CD4-positive, alpha-beta memory T cell (primary cell): ENCODE data around the gene NPRL2. TPM values are rescaled to one million over a fixed set of nuclear protein-coding genes. Genes with fewer than 3 reads are reported as not detected.

ENCODE experiments used
- CTCF ChIA-PET: fragments of 350-600 bp; sonication (Branson Sonifier 250); formaldehyde crosslinking; loops from one replicate; lab custom pipeline; 2021; ENCODE audit warnings: inconsistent platforms; ENCODE audit not compliant: partially characterized antibody; lab: Charles Lee
- POLR2A ChIA-PET: fragments of 350-600 bp; sonication (Branson Sonifier 250); formaldehyde crosslinking; loops from one replicate; lab custom pipeline; 2021; ENCODE audit not compliant: partially characterized antibody; lab: Charles Lee
- DNase-seq, 5 donors: peaks; one replicate each; pipeline versions ENCODE4 v3.0.0 to v3.0.0-alpha.2; 2020 to 2022; ENCODE audit warnings: mixed read lengths in 1 of 5
- H3K27ac ChIP-seq: one replicate; pipeline ENCODE4 v1.7.0; 2013; ENCODE audit warnings: low read depth, low read length
- H3K27me3 ChIP-seq: 2 replicates; pipeline ENCODE4 v1.7.0; 2013; ENCODE audit warnings: mild to moderate bottlenecking, low read length, moderate library complexity; ENCODE audit not compliant: insufficient read depth
- H3K36me3 ChIP-seq: 2 replicates; pipeline ENCODE4 v1.7.0; 2013; ENCODE audit warnings: mild to moderate bottlenecking, low read length, moderate library complexity; ENCODE audit not compliant: insufficient read depth
- H3K4me1 ChIP-seq: 2 replicates; pipeline ENCODE4 v1.7.0; 2013; ENCODE audit warnings: mild to moderate bottlenecking, low read length, moderate library complexity; ENCODE audit not compliant: insufficient read depth
- H3K4me3 ChIP-seq, 2 donors: one replicate each; pipeline ENCODE4 v1.7.0; 2013; ENCODE audit warnings: low read length in 2 of 2, mild to moderate bottlenecking in 1 of 2
- H3K9me3 ChIP-seq, 2 donors: one replicate each; pipeline ENCODE4 v1.7.0; 2013; ENCODE audit warnings: low read length in 2 of 2, control low read depth in 1 of 2; ENCODE audit not compliant: control insufficient read depth in 1 of 2
- H3K27ac Mint-ChIP-seq, 7 donors: one replicate each; pipeline ENCODE4 v1.8.0; 2020 to 2021; ENCODE audit warnings: mixed read lengths in 7 of 7, mild to moderate bottlenecking in 6 of 7, inconsistent platforms in 3 of 7, moderate library complexity in 3 of 7
- H3K27me3 Mint-ChIP-seq, 2 donors: one replicate each; pipeline ENCODE4 v1.8.0; 2020 to 2021; ENCODE audit warnings: mixed read lengths in 2 of 2
- H3K36me3 Mint-ChIP-seq, 2 donors: one replicate each; pipeline ENCODE4 v1.8.0; 2020 to 2021; ENCODE audit warnings: mixed read lengths in 2 of 2, inconsistent platforms in 1 of 2, mild to moderate bottlenecking in 1 of 2
- H3K4me1 Mint-ChIP-seq, 4 donors: one replicate each; pipeline ENCODE4 v1.8.0; 2020 to 2021; ENCODE audit warnings: mixed read lengths in 4 of 4, mild to moderate bottlenecking in 1 of 4
- H3K4me3 Mint-ChIP-seq, 8 donors: one replicate each; pipeline ENCODE4 v1.8.0; 2020 to 2021; ENCODE audit warnings: mixed read lengths in 8 of 8, mild to moderate bottlenecking in 7 of 8, moderate library complexity in 6 of 8, inconsistent platforms in 3 of 8
- H3K9me3 Mint-ChIP-seq, 8 donors: one replicate each; pipeline ENCODE4 v1.8.0; 2020 to 2021; ENCODE audit warnings: mixed read lengths in 8 of 8, mild to moderate bottlenecking in 5 of 8, inconsistent platforms in 3 of 8, moderate library complexity in 1 of 8
- intact Hi-C: fragments of 100-400 bp; cut with micrococcal nuclease; formaldehyde crosslinking; loops from one replicate; pipeline ENCODE4 v1.15.1; 2023
- polyA plus RNA-seq, 2 donors: library from polyadenylated mRNA; unstranded; fragments of 300-500 nt; fragmentation: Illumina TruSeq; gene quantifications; one replicate each; pipeline ENCODE4 v1.2.3, GENCODE V29; 2021
- total RNA-seq, 2 experiments: library from RNA; stranded (reverse); gene quantifications; one replicate each; pipeline ENCODE4 v1.2.3, GENCODE V29; 2021

NPRL2 gene
- total and polyA plus RNA-seq, 4 experiments from 2014 or later: 39.6 to 53.0 (median 45.9) TPM

DNA sequence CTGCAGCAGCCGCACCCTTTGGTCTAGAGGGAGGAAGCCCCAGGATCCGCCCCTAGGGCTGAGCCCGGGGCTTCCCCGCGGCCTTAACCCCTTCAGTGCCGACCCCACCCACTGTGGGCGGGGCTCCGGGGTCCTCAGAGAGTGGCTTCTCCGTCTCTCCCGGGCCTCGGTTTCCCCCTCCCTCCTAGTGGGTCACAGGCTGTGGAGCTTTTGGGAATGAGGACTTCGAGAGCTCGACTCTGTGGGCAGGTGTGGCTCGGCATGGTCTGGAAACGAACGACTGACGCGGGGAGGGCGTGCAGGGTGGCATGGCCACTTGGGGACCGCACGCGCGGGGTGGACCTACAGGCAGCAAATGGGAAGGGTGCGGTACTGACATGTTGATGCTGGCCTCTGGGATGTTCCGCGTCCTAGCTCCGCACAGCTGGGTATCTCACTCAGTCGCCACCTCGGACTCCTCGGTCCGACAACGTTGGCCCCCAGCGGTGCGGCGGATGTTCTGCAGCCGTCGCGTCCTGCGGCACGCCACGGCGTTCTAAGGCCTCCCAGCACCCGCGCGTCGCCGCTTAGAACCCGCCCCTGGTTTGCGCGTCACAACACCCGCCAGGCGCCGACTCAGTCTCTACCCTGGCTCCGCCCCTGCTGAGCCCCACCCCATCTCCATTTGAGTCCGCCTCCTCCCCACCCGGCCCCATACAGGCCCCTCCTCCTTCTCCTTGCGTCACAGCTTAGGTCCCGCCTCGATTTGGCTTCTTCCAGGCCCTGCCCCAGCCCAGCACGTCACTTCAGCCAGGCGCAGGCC, 51.5 kb downstream of the NPRL2 start, which contains the start of the genes HYAL3 and NAA80:
TSS of gene HYAL3 (minus strand) at position 570 of the 802 bp plus-strand sequence. CDS start 3,803 bp downstream, outside the sequence.
TSS of gene NAA80 (minus strand) at position 570 of the 802 bp plus-strand sequence. CDS start 1,942 bp downstream, outside the sequence.
- Mint-ChIP-seq H3K4me3 (peak within 1 kb of the TSS; percentile 95 to 100 (median 97)), H3K27me3 (no peaks in the 10 kb centered on the region), H3K9me3 (no peaks in the 10 kb centered on the region), H3K4me1 (peaks cover 12 to 47% (median 26%) of the 10 kb centered on the region in 4 donors), H3K27ac (peak within 1 kb of the TSS; percentile 95 to 100 (median 100)), H3K36me3 (peaks cover 0 to 7% of the 10 kb centered on the region in 2 donors)
- DNase-seq: peak; percentile 100
- intact Hi-C loops: loop anchor here (1.0 to 2.0 kb wide), 8 partner anchors 22 to 360 kb away; partner anchors contain the start of genes CYB561D2, NPRL2, TMEM115 and TUSC2
- Histone ChIP-seq H3K4me1 (peaks cover 25% of the 10 kb centered on the region), H3K27ac (peak within 1 kb of the TSS; percentile 90), H3K9me3 (no peaks in the 10 kb centered on the region), H3K27me3 (no peaks in the 10 kb centered on the region), H3K4me3 (peak within 1 kb of the TSS; percentile 74 to 85), H3K36me3 (no peaks in the 10 kb centered on the region)
- POLR2A ChIA-PET: interaction anchor here (0.5 to 9.2 kb wide), 23 partner anchors 9 to 1252 kb away, joined by 3 to 178 read pairs (median 5); partner anchors contain the start of genes C3orf18, CYB561D2, GNAI2 and HEMK1
- CTCF ChIA-PET: interaction anchor here (0.8 to 3.8 kb wide), 17 partner anchors 15 to 104 kb away, joined by 3 to 37 read pairs (median 5); partner anchors contain the start of genes GNAI2, HYAL2, LSMEM2 and TUSC2

DNA sequence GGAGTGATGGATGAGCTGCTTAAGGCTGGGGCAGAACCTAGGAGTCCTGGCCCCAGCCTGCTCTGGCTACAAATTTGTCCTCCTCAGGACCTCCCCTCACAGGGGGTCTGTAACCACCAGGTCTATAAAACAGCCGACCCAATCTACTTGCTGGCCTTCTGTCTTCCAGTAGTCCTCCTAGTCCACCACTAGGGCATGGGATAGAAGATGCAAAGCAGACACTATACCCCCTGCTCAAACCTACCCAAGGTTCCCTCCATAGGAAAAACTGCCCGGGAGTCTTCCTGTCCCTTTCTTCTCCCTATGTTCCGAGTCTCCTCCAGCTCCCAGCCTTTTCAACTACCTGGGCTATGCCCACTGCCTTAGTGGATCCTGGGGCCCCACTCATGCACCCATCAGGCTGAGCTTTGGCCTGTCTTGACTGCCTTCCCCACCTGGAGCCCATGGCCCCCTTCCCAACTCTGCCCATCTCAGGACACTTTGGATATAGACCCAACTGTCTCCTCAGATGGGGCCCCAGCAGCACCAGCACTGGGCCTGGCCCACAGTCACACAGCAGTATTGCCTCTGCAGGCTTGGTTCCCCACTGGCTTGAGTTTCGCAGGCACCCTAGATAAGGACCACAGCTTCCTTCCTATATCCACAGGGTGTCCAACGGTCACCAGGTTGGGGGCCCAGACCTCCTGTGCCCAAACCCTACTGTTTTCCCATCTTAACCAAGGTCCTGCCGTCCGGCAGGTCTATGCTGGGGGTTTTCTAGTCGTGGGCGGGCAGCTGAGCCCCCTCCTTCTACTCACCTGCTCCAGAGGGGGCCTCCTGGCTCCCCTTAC, 52.5 kb downstream of the NPRL2 start:
- H3K27me3 Mint-ChIP-seq: no peaks in the 10 kb centered on the region
- H3K4me1 Mint-ChIP-seq: peaks cover 12 to 51% (median 27%) of the 10 kb centered on the region in 4 donors
- CTCF ChIA-PET: interaction anchor here (1.0 to 3.8 kb wide), 13 partner anchors 14 to 103 kb away, joined by 3 to 37 read pairs (median 5); partner anchors contain the start of genes GNAI2, HYAL2 and LSMEM2
- Histone ChIP-seq H3K4me3 (peak overlapping the region; percentile 74 to 85), H3K36me3 (no peaks in the 10 kb centered on the region), H3K4me1 (peaks cover 25% of the 10 kb centered on the region), H3K27me3 (no peaks in the 10 kb centered on the region), H3K27ac (peak overlapping the region; percentile 90), H3K9me3 (no peaks in the 10 kb centered on the region)
- no peaks in the 10 kb centered on the region for H3K9me3 Mint-ChIP-seq
- intact Hi-C loops: loop anchor here (2.0 kb wide), 1 partner anchor 31 kb away; the partner anchor contains the start of gene TUSC2
- POLR2A ChIA-PET: interaction anchor here (0.8 to 9.2 kb wide), 16 partner anchors 8 to 958 kb away, joined by 3 to 178 read pairs (median 8); partner anchors contain the start of genes CYB561D2, GNAI2, HEMK1 and HYAL2
- DNase-seq: peak in 2 of 5 donors; percentile 18 to 38
- peak overlapping the region; percentile 95 to 100 (median 97) for H3K4me3 Mint-ChIP-seq
- H3K27ac Mint-ChIP-seq: peak overlapping the region; percentile 95 to 100 (median 100)
- peaks cover 0 to 7% of the 10 kb centered on the region in 2 donors for H3K36me3 Mint-ChIP-seq

DNA sequence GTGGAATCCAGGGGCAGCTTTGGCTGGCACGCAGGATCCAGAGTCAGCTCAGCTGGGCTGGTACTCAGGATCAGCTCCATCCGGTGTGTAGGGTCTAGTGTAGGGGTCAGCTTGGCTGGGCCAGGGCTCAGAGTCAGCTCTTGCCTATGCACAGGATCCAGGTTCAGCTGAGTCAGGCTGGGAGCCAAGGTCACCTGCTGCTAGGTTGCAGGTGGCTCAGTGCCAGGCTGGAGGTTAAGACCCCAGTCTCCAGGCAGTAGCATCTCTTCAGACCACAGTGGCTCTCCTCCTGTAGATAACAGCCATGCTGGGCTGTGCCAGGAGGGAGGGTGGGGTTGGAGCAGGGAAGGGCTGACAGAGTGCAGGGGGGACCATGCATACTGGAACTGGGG, 53.2 kb downstream of the NPRL2 start:
- peaks cover 18 to 58% (median 34%) of the 10 kb centered on the region in 4 donors for H3K4me1 Mint-ChIP-seq
- H3K4me3 ChIP-seq: no peak overlapping the region
- peak overlapping the region; percentile 90 for H3K27ac ChIP-seq
- POLR2A ChIA-PET: interaction anchor here (0.9 to 9.2 kb wide), 6 partner anchors 10 to 208 kb away, joined by 3 to 178 read pairs (median 4); partner anchors contain the start of genes CYB561D2, HYAL2, NPRL2 and RASSF1
- H3K27ac Mint-ChIP-seq: peak overlapping the region; percentile 15 to 100 (median 99)
- peak overlapping the region in 4 of 8 donors; percentile 17 to 100 (median 98) for H3K4me3 Mint-ChIP-seq
- peaks cover 0 to 1% (median 0%) of the 10 kb centered on the region in 8 donors for H3K9me3 Mint-ChIP-seq
- no peaks in the 10 kb centered on the region for H3K27me3 Mint-ChIP-seq
- DNase-seq: peak in 1 of 5 donors; percentile 20
- no peaks in the 10 kb centered on the region for H3K9me3 ChIP-seq
- H3K4me1 ChIP-seq: peaks cover 32% of the 10 kb centered on the region
- intact Hi-C loops: no loop called here
- H3K36me3 Mint-ChIP-seq: peaks cover 0 to 7% of the 10 kb centered on the region in 2 donors
- H3K27me3 ChIP-seq: no peaks in the 10 kb centered on the region
- no peaks in the 10 kb centered on the region for H3K36me3 ChIP-seq
- CTCF ChIA-PET: interaction anchor here (1.6 to 3.8 kb wide), 6 partner anchors 17 to 51 kb away, joined by 5 to 37 read pairs (median 12); partner anchors contain the start of genes HYAL2 and LSMEM2

Other genes starting within 250 kb of the NPRL2 start
- gene SEMA3F, start 195.5 kb downstream of the NPRL2 start, total RNA-seq: not detected
- gene SEMA3F, start 195.5 kb downstream of the NPRL2 start, polyA plus RNA-seq: not detected
- not detected for gene GNAT1, start 159.2 kb downstream of the NPRL2 start, total RNA-seq
- not detected for gene GNAT1, start 159.2 kb downstream of the NPRL2 start, polyA plus RNA-seq
- gene SLC38A3, start 145.5 kb downstream of the NPRL2 start, total RNA-seq: not detected
- gene SLC38A3, start 145.5 kb downstream of the NPRL2 start, polyA plus RNA-seq: not detected
- 100 to 1,000 TPM; 292 to 300 TPM for gene GNAI2, start 114.6 kb downstream of the NPRL2 start, total RNA-seq
- gene GNAI2, start 114.6 kb downstream of the NPRL2 start, polyA plus RNA-seq: 100 to 1,000 TPM; 532 to 615 TPM
- under 1 TPM; 0.50 to 0.87 TPM for gene SEMA3B, start 81.6 kb downstream of the NPRL2 start, total RNA-seq
- gene SEMA3B, start 81.6 kb downstream of the NPRL2 start, polyA plus RNA-seq: not detected
- gene LSMEM2, start 71.7 kb downstream of the NPRL2 start, total RNA-seq: not detected
- under 1 TPM in 1 of 2 donors, not detected in 1; 0.20 TPM for gene LSMEM2, start 71.7 kb downstream of the NPRL2 start, polyA plus RNA-seq
- gene IFRD2, start 58.3 kb downstream of the NPRL2 start, total RNA-seq: 10 to 100 TPM; 58.6 to 65.3 TPM
- 10 to 100 TPM; 62.0 to 84.7 TPM for gene IFRD2, start 58.3 kb downstream of the NPRL2 start, polyA plus RNA-seq
- 1 to 10 TPM; 5.1 to 5.4 TPM for gene HYAL3, start 51.4 kb downstream of the NPRL2 start, total RNA-seq
- gene HYAL3, start 51.4 kb downstream of the NPRL2 start, polyA plus RNA-seq: 1 to 10 TPM; 4.4 to 7.1 TPM
- gene NAA80, start 51.4 kb downstream of the NPRL2 start, total RNA-seq: 10 to 100 TPM; 33.1 to 33.7 TPM
- gene NAA80, start 51.4 kb downstream of the NPRL2 start, polyA plus RNA-seq: 10 to 100 TPM; 16.7 to 30.3 TPM
- under 1 TPM; 0.38 to 0.50 TPM for gene HYAL1, start 47.2 kb downstream of the NPRL2 start, total RNA-seq
- under 1 TPM; 0.09 to 0.20 TPM for gene HYAL1, start 47.2 kb downstream of the NPRL2 start, polyA plus RNA-seq
- gene HYAL2, start 28.0 kb downstream of the NPRL2 start, total RNA-seq: 1 to 10 TPM; 3.7 to 4.0 TPM
- gene HYAL2, start 28.0 kb downstream of the NPRL2 start, polyA plus RNA-seq: 10 to 100 TPM; 10.3 to 12.3 TPM
- 10 to 100 TPM; 25.3 to 30.0 TPM for gene TUSC2, start 22.6 kb downstream of the NPRL2 start, total RNA-seq
- gene TUSC2, start 22.6 kb downstream of the NPRL2 start, polyA plus RNA-seq: 10 to 100 TPM; 45.1 to 45.9 TPM
- gene RASSF1, start 9.9 kb downstream of the NPRL2 start, total RNA-seq: 10 to 100 TPM; 81.9 to 86.9 TPM
- gene RASSF1, start 9.9 kb downstream of the NPRL2 start, polyA plus RNA-seq: 10 to 100 TPM; 37.5 to 62.3 TPM
- 1 to 10 TPM; 3.7 to 4.2 TPM for gene ZMYND10, start 5.0 kb downstream of the NPRL2 start, total RNA-seq
- gene ZMYND10, start 5.0 kb downstream of the NPRL2 start, polyA plus RNA-seq: not detected
- gene CYB561D2, start 87 bp upstream of the NPRL2 start, total RNA-seq: 10 to 100 TPM; 39.6 to 40.0 TPM
- gene CYB561D2, start 87 bp upstream of the NPRL2 start, polyA plus RNA-seq: 10 to 100 TPM; 66.2 to 68.3 TPM
- gene TMEM115, start 8.7 kb upstream of the NPRL2 start, total RNA-seq: 10 to 100 TPM; 31.1 to 34.6 TPM
- 10 to 100 TPM; 28.6 to 38.4 TPM for gene TMEM115, start 8.7 kb upstream of the NPRL2 start, polyA plus RNA-seq
- gene CACNA2D2, start 152.9 kb upstream of the NPRL2 start, total RNA-seq: 1 to 10 TPM; 1.7 to 1.9 TPM
- gene CACNA2D2, start 152.9 kb upstream of the NPRL2 start, polyA plus RNA-seq: under 1 TPM in 1 of 2 donors, not detected in 1; 0.24 TPM
- 10 to 100 TPM; 14.3 to 16.2 TPM for gene C3orf18, start 217.0 kb upstream of the NPRL2 start, total RNA-seq
- gene C3orf18, start 217.0 kb upstream of the NPRL2 start, polyA plus RNA-seq: 10 to 100 TPM; 14.2 to 22.3 TPM
- 10 to 100 TPM; 55.3 to 56.7 TPM for gene HEMK1, start 218.7 kb upstream of the NPRL2 start, total RNA-seq
- gene HEMK1, start 218.7 kb upstream of the NPRL2 start, polyA plus RNA-seq: 10 to 100 TPM; 21.2 to 36.7 TPM